H9 (cell line): ENCODE data around the gene USP7. TPM values are rescaled to one million over a fixed set of nuclear protein-coding genes. Genes with fewer than 3 reads are reported as not detected.

Experiments
- DNase-seq: peaks from one replicate; pipeline ENCODE4 v3.0.0-alpha.2; 2017
- H2AFZ ChIP-seq: one replicate; pipeline ENCODE4 v1.6.1; 2013; ENCODE audit warnings: mild to moderate bottlenecking, low read length, control low read depth, moderate library complexity
- H2AK5ac ChIP-seq: 2 replicates; pipeline ENCODE4 v1.6.1; 2013; ENCODE audit warnings: low read length, control low read depth, mixed read lengths; ENCODE audit not compliant: insufficient read length
- H2BK120ac ChIP-seq: one replicate; pipeline ENCODE4 v1.6.1; 2013; ENCODE audit warnings: low read depth, mild to moderate bottlenecking, low read length, control low read depth, inconsistent platforms; ENCODE audit not compliant: poor library complexity, severe bottlenecking
- H2BK12ac ChIP-seq: 2 replicates; pipeline ENCODE4 v1.6.1; 2013; ENCODE audit warnings: low read length, control low read depth, mixed read lengths, low read depth; ENCODE audit not compliant: insufficient read length
- H2BK15ac ChIP-seq: 2 replicates; pipeline ENCODE4 v1.6.1; 2013; ENCODE audit warnings: low read depth, low read length, control low read depth
- H2BK20ac ChIP-seq: one replicate; pipeline ENCODE4 v1.6.1; 2013; ENCODE audit warnings: low read depth, mild to moderate bottlenecking, low read length, control low read depth, inconsistent platforms; ENCODE audit not compliant: poor library complexity, severe bottlenecking
- H2BK5ac ChIP-seq: 2 replicates; pipeline ENCODE4 v1.6.1; 2013; ENCODE audit warnings: low read length, control low read depth, mixed read lengths; ENCODE audit not compliant: insufficient read length
- H3K14ac ChIP-seq: 2 replicates; pipeline ENCODE4 v1.6.1; 2013; ENCODE audit warnings: low read length, control low read depth; ENCODE audit not compliant: insufficient read depth
- H3K18ac ChIP-seq: 2 replicates; pipeline ENCODE4 v1.6.1; 2013; ENCODE audit warnings: low read depth, mild to moderate bottlenecking, mixed read lengths, low read length, control low read depth; ENCODE audit not compliant: insufficient read length
- H3K23ac ChIP-seq: 2 replicates; pipeline ENCODE4 v1.6.1; 2013; ENCODE audit warnings: low read length, control low read depth, mixed read lengths, low read depth; ENCODE audit not compliant: insufficient read length
- H3K23me2 ChIP-seq: 2 replicates; pipeline ENCODE4 v1.6.1; 2013; ENCODE audit warnings: low read depth, mild to moderate bottlenecking, mixed read lengths, low read length, control low read depth; ENCODE audit not compliant: insufficient read length, poor library complexity, severe bottlenecking
- H3K27ac ChIP-seq: 2 replicates; pipeline ENCODE4 v1.5.1; 2013; ENCODE audit warnings: low read length, control low read depth, mixed read lengths, low read depth; ENCODE audit not compliant: insufficient read length
- H3K27me3 ChIP-seq: 2 replicates; pipeline ENCODE4 v1.6.1; 2013; ENCODE audit warnings: low read length, control low read depth, inconsistent platforms; ENCODE audit not compliant: insufficient read depth
- H3K4ac ChIP-seq: 2 replicates; pipeline ENCODE4 v1.6.1; 2013; ENCODE audit warnings: low read depth, mild to moderate bottlenecking, control low read depth, inconsistent platforms, low read length, moderate library complexity
- H3K4me1 ChIP-seq: 2 replicates; pipeline ENCODE4 v1.6.1; 2013; ENCODE audit warnings: low read length, control low read depth, inconsistent platforms; ENCODE audit not compliant: insufficient read depth
- H3K4me2 ChIP-seq: 2 replicates; pipeline ENCODE4 v1.6.1; 2013; ENCODE audit warnings: low read length, control low read depth, mixed read lengths; ENCODE audit not compliant: insufficient read length, insufficient read depth
- H3K56ac ChIP-seq: 2 replicates; pipeline ENCODE4 v1.6.1; 2013; ENCODE audit warnings: low read depth, mild to moderate bottlenecking, mixed read lengths, low read length, control low read depth; ENCODE audit not compliant: insufficient read length
- H3K79me1 ChIP-seq: 2 replicates; pipeline ENCODE4 v1.6.1; 2013; ENCODE audit warnings: low read depth, mild to moderate bottlenecking, moderate library complexity, low read length, control low read depth, inconsistent platforms; ENCODE audit not compliant: insufficient read depth, poor library complexity, severe bottlenecking
- H3K79me2 ChIP-seq: 2 replicates; pipeline ENCODE4 v1.6.1; 2013; ENCODE audit warnings: low read length, control low read depth, inconsistent platforms; ENCODE audit not compliant: insufficient read depth
- H3K9ac ChIP-seq: 2 replicates; pipeline ENCODE4 v1.6.1; 2013; ENCODE audit warnings: low read length, control low read depth, mixed read lengths; ENCODE audit not compliant: insufficient read length; ENCODE audit errors: extremely low read depth
- H3K9me3 ChIP-seq: one replicate; pipeline ENCODE4 v1.6.1; 2013; ENCODE audit warnings: low read depth, low read length, inconsistent platforms; ENCODE audit not compliant: control insufficient read depth
- H3T11ph ChIP-seq: one replicate; pipeline ENCODE4 v1.6.1; 2013; ENCODE audit warnings: mild to moderate bottlenecking, low read length, control low read depth, inconsistent platforms
- H4K20me1 ChIP-seq: one replicate; pipeline ENCODE4 v1.6.1; 2013; ENCODE audit not compliant: control insufficient read depth, insufficient read length, insufficient read depth
- H4K5ac ChIP-seq: 2 replicates; pipeline ENCODE4 v1.6.1; 2013; ENCODE audit warnings: low read depth, mild to moderate bottlenecking, mixed read lengths, low read length, control low read depth; ENCODE audit not compliant: insufficient read length
- H4K8ac ChIP-seq: replicated peaks from 2 replicates; pipeline ENCODE4 v1.6.1; 2013; ENCODE audit warnings: low read length, control low read depth, mixed read lengths, low read depth; ENCODE audit not compliant: insufficient read length
- H4K91ac ChIP-seq: 2 replicates; pipeline ENCODE4 v1.6.1; 2013; ENCODE audit warnings: low read depth, mild to moderate bottlenecking, moderate library complexity, mixed read lengths, low read length, control low read depth; ENCODE audit not compliant: insufficient read length
- H3K27ac Mint-ChIP-seq, 3 experiments: 2 replicates in 2 of 3; 3 replicates in 1 of 3; pipeline ENCODE4 v1.8.0; 2020 to 2021; ENCODE audit warnings: mixed read lengths in 3 of 3, mild to moderate bottlenecking in 1 of 3, moderate library complexity in 1 of 3
- H3K27me3 Mint-ChIP-seq: 2 replicates; pipeline ENCODE4 v1.8.0; 2021; ENCODE audit warnings: low read depth, mild to moderate bottlenecking, moderate library complexity, mixed read lengths
- H3K36me3 Mint-ChIP-seq, 3 experiments: 2 replicates in 2 of 3; 3 replicates in 1 of 3; pipeline ENCODE4 v1.8.0; 2020 to 2021; ENCODE audit warnings: low read depth in 3 of 3, mixed read lengths in 3 of 3; ENCODE audit not compliant: insufficient read depth in 1 of 3
- H3K4me1 Mint-ChIP-seq, 2 experiments: 2 replicates each; pipeline ENCODE4 v1.8.0; 2020; ENCODE audit warnings: mixed read lengths in 2 of 2
- H3K4me3 Mint-ChIP-seq, 2 experiments: 2 replicates in 1 of 2; 3 replicates in 1 of 2; pipeline ENCODE4 v1.8.0; 2020 to 2021; ENCODE audit warnings: mild to moderate bottlenecking in 2 of 2, mixed read lengths in 2 of 2, moderate library complexity in 1 of 2
- H3K9me3 Mint-ChIP-seq, 2 experiments: 2 replicates in 1 of 2; 3 replicates in 1 of 2; pipeline ENCODE4 v1.8.0; 2020; ENCODE audit warnings: mild to moderate bottlenecking in 2 of 2, mixed read lengths in 2 of 2, moderate library complexity in 1 of 2
- CTCF ChIP-seq: fragments of 200-600 bp; sonication (generic); conservative IDR thresholded peaks from 3 replicates; pipeline ENCODE4 v1.8.0; 2021; ENCODE audit warnings: antibody characterized with exemption, mild to moderate bottlenecking
- whole genome bisulfite sequencing: extraction: QIAGEN DNeasy Blood & Tissue Kit; methylation state at CpG from one replicate; pipeline ENCODE4 v1.1.7; 2013; ENCODE audit warnings: missing lambda C conversion rate, low lambda C conversion rate, mixed read lengths; ENCODE audit not compliant: insufficient read length; ENCODE audit errors: extremely low coverage; 5-methylcytosine and 5-hydroxymethylcytosine counted together
- long read RNA-seq: library from polyadenylated mRNA; unstranded; transcript quantifications from one replicate; pipeline ENCODE4 v2.0.0, GENCODE V29; 2020
- total RNA-seq: library from RNA; stranded (reverse); gene quantifications from 2 replicates; pipeline ENCODE4 v1.2.1, GENCODE V29; 2021

The USP7 gene
- total RNA-seq: 182 and 192 TPM in 2 replicates
- long read RNA-seq, full-length matches to known transcripts: 1 of 39 reads
- long read RNA-seq, partial matches to known transcripts: 31 of 39 reads
- long read RNA-seq, other reads (novel, unspliced or antisense): 7 of 39 reads

- no peak within 1 kb of the TSS for H4K8ac ChIP-seq
- no peak within 1 kb of the TSS for H4K5ac ChIP-seq
- no peak within 1 kb of the TSS for H3K56ac ChIP-seq
- H3K27ac ChIP-seq: no peak within 1 kb of the TSS
- H2BK120ac ChIP-seq: no peak within 1 kb of the TSS
- peaks cover 21% of the 10 kb centered on the region for H3K23me2 ChIP-seq
- H3K27me3 ChIP-seq: no peaks in the 10 kb centered on the region
- peaks cover 18% of the 10 kb centered on the region for H3K27me3 Mint-ChIP-seq
- no peak for TF ChIP-seq CTCF
- peak within 1 kb of the TSS; percentile 89 for H3K4me2 ChIP-seq
- peaks cover 4% of the 10 kb centered on the region for H3K79me1 ChIP-seq
- H3K4ac ChIP-seq: no peak within 1 kb of the TSS
- no peak within 1 kb of the TSS for H4K91ac ChIP-seq
- H4K20me1 ChIP-seq: no peaks in the 10 kb centered on the region
- H2BK5ac ChIP-seq: no peak within 1 kb of the TSS
- no CpG with 5 or more reads among the region's 79 CpGs for WGBS
- peaks cover 0 to 5% of the 10 kb centered on the region in 2 experiments; a peak in 1 of 5 replicates for H3K9me3 Mint-ChIP-seq
- H3K27ac Mint-ChIP-seq: no peak within 1 kb of the TSS; a peak in 1 of 7 replicates
- no peak within 1 kb of the TSS for H2AFZ ChIP-seq
- H2BK12ac ChIP-seq: no peak within 1 kb of the TSS
- peak; percentile 81 for DNase-seq
- peaks cover 0 to 8% (median 0%) of the 10 kb centered on the region in 3 experiments; a peak in 3 of 7 replicates for H3K36me3 Mint-ChIP-seq
- peak within 1 kb of the TSS; percentile 76 to 90 for H3K4me3 Mint-ChIP-seq
- peaks cover 52 to 58% of the 10 kb centered on the region in 2 experiments for H3K4me1 Mint-ChIP-seq
- H3K14ac ChIP-seq: peak within 1 kb of the TSS; percentile 80
- no peak within 1 kb of the TSS for H3T11ph ChIP-seq
- peaks cover 35% of the 10 kb centered on the region; the same call in 1 of the 2 replicates for H3K79me2 ChIP-seq
- H3K18ac ChIP-seq: peak within 1 kb of the TSS; percentile 5
- H3K23ac ChIP-seq: no peak within 1 kb of the TSS
- no peak within 1 kb of the TSS for H2BK20ac ChIP-seq
- peak within 1 kb of the TSS; percentile 45; the same call in 1 of the 2 replicates for H2BK15ac ChIP-seq
- peak within 1 kb of the TSS; percentile 83 for H3K9ac ChIP-seq
- no peaks in the 10 kb centered on the region for H3K9me3 ChIP-seq
- H3K4me1 ChIP-seq: peaks cover 24% of the 10 kb centered on the region
- no peak within 1 kb of the TSS for H2AK5ac ChIP-seq
Measured at GRCh38 chr16:8963821-8964441, at the start of gene USP7. Gene USP7, minus strand, starts transcription at chr16:8963906. Its CDS starts 621 bp downstream, at chr16:8963285.
